Left lung (tissue), 10 donors: ENCODE results near the gene CD177. TPM values are rescaled to one million over a fixed set of nuclear protein-coding genes. Genes with fewer than 3 reads are reported as not detected.
"Not testable (repeated sequence)": the region's sequence is repeated elsewhere in the genome, so short reads cannot be mapped to it uniquely, and the experiment has no call there.

ENCODE experiments used
- ATAC-seq: fragments of 200-7000 bp; cut with Tn5 transposase; one replicate; pipeline ENCODE4 v1.9.1; 2020; ENCODE audit warnings: moderate library complexity
- DNase-seq, 4 donors: peaks; one replicate each; pipeline ENCODE4 v3.0.0-alpha.2; 2013 to 2020
- H3K27ac ChIP-seq, 2 donors: fragments of 200-600 bp; sonication (generic) in 1 of 2; one replicate each; pipeline versions ENCODE4 v1.5.0 to v1.8.0; 2020 to 2021
- H3K27me3 ChIP-seq, 2 donors: fragments of 200-600 bp; sonication (generic) in 1 of 2; one replicate each; pipeline versions ENCODE4 v1.5.0 to v1.8.0; 2020 to 2021
- H3K36me3 ChIP-seq, 2 donors: fragments of 200-600 bp; sonication (generic) in 1 of 2; one replicate each; pipeline versions ENCODE4 v1.5.0 to v1.8.0; 2020 to 2021
- H3K4me1 ChIP-seq, 2 donors: fragments of 200-600 bp; one replicate each; pipeline ENCODE4 v1.8.0; 2021
- H3K4me3 ChIP-seq, 2 donors: fragments of 200-600 bp; sonication (generic) in 1 of 2; one replicate each; pipeline versions ENCODE4 v1.5.0 to v1.8.0; 2020 to 2021; ENCODE audit warnings: mild to moderate bottlenecking in 1 of 2
- H3K9me3 ChIP-seq, 2 donors: fragments of 200-600 bp; sonication (generic) in 1 of 2; one replicate each; pipeline versions ENCODE4 v1.5.0 to v1.8.0; 2020 to 2021
- intact Hi-C, 2 donors: fragments of 100-400 bp; cut with DNase I; formaldehyde crosslinking; loops; one replicate each; pipeline versions ENCODE4 v1.11.2 to v1.14.2; 2022
- polyA plus RNA-seq, 6 donors: library from polyadenylated mRNA; unstranded; fragments of 120-200 nt; gene quantifications; one replicate each; pipeline ENCODE4 v1.2.1, GENCODE V29; 2013; ENCODE audit not compliant: insufficient read length in 6 of 6
- total RNA-seq, 2 donors: library from RNA; stranded (reverse); fragmentation: NEBNext Ultra II Directional; extraction: Animal tissue kit (Norgen Biotek cat#: 25700); gene quantifications; one replicate each; pipeline ENCODE4 v1.2.1, GENCODE V29; 2021
- TF ChIP-seq, protein P1 (sequence below), 2 donors: fragments of 200-600 bp; sonication (generic) in 1 of 2; IDR thresholded peaks; one replicate each; pipeline versions ENCODE4 v1.5.0 to v1.8.0; 2021; ENCODE audit warnings: antibody characterized with exemption in 2 of 2
- donor health status: DM: no; HTN: yes; CAD: no.
- donor health status: DM: no; HTN: no; CAD: no.

CD177 gene
- total and polyA plus RNA-seq, 8 donors = 0.17 to 13.8 (median 0.54) TPM; not detected in 1

DNA sequence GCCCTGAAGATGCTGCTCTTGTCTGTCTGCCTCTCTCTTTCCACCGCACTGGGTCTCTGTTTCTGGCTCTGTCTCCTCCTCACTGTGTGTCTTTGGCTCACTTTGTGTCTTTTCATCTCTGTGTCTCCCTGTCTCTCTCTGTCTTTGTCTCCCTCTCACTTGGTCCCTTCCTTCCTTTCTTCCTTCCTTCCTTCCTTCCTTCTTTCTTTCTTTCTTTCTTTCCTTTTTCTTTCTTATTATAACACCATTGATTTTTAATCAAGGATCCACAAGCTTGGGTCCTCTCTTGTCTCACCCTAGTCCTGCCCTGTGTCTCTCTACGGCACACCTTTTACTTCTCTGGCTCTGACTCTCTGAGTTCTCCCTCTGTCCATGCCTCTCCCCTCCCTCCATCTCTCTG is 14.3 kb downstream of the CD177 start:
- Histone ChIP-seq H3K9me3 (no peaks in the 10 kb centered on the region), H3K4me3 (no peak overlapping the region), H3K27me3 (peaks cover 0 to 17% of the 10 kb centered on the region in 2 donors), H3K4me1 (no peaks in the 10 kb centered on the region), H3K27ac (no peak overlapping the region), H3K36me3 (no peaks in the 10 kb centered on the region)
- DNase-seq (no peak), ATAC-seq (no peak)
- intact Hi-C loops = no loop called here
- TF ChIP-seq, protein P1, sequence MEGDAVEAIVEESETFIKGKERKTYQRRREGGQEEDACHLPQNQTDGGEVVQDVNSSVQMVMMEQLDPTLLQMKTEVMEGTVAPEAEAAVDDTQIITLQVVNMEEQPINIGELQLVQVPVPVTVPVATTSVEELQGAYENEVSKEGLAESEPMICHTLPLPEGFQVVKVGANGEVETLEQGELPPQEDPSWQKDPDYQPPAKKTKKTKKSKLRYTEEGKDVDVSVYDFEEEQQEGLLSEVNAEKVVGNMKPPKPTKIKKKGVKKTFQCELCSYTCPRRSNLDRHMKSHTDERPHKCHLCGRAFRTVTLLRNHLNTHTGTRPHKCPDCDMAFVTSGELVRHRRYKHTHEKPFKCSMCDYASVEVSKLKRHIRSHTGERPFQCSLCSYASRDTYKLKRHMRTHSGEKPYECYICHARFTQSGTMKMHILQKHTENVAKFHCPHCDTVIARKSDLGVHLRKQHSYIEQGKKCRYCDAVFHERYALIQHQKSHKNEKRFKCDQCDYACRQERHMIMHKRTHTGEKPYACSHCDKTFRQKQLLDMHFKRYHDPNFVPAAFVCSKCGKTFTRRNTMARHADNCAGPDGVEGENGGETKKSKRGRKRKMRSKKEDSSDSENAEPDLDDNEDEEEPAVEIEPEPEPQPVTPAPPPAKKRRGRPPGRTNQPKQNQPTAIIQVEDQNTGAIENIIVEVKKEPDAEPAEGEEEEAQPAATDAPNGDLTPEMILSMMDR (IDR thresholded peaks at IDR 0.05) = no peak

DNA sequence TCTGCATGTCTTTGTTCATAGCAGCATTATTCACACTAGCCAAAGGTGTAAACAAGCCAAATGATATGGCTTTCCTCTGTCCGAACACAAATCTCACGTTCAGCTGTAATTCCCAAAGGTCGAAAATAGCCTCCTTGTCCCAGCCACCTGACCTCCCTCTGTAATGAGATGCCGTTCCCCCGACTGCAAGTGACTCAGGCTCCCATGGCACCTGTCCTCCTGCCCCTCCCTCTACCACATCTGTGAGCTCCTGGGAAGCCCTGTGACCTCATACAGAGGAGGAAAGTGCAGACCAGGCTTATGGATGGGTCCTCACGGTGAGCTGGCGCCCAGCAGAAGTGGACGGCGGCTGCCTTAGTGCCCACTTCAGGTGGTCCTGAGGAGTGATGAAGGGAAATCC is 15.4 kb downstream of the CD177 start:
- H3K4me1 ChIP-seq, H3K36me3 ChIP-seq, H3K4me3 ChIP-seq, H3K9me3 ChIP-seq, DNase-seq, intact Hi-C loops, H3K27ac ChIP-seq, ATAC-seq: not testable (repeated sequence)
- peaks cover 0 to 12% of the 10 kb centered on the region in 2 donors for H3K27me3 ChIP-seq

DNA sequence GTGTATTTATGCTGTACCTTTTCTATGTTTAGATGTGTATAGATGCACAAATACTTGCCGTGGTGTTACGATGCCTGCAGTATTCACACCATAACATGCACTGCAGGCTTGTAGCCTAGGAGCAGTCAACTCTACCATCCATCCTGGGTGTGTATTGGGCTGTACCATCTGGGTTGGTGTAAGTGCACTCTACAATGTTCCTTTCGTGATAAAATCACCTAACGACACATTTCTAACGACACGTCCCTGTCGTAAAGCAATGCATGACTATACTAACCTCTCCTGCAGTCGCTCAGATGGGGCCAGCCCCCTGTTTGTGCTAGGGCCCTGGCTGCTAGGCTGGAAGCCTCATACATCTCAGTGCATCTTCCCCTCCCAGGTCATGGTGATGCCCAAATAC is 18.4 kb downstream of the CD177 start:
- ATAC-seq = no peak

DNA sequence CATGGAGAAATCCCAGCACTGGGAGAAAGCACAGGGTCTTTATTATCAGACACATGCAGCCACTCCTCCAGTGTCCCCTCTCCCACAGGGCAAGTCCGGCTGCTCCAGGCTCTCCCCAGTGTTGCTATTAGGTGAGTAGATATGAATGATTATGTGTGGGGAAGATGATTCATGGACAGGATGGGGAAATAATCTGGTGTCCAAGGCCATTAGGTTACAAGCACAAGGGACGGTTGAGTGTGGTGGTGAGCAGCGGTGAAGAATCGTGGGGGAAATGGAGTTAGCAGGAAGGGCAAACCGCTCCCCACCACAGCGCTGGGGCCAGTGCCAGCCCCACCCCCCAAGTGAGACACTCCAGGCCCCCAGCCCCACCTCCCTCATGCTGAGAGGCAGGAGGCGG is 19.0 kb downstream of the CD177 start:
- Histone ChIP-seq H3K27me3 (peaks cover 0 to 9% of the 10 kb centered on the region in 2 donors), H3K9me3 (no peaks in the 10 kb centered on the region), H3K4me3 (no peak overlapping the region), H3K27ac (no peak overlapping the region), H3K4me1 (no peaks in the 10 kb centered on the region), H3K36me3 (no peaks in the 10 kb centered on the region)
- TF ChIP-seq, protein P1 (IDR thresholded peaks at IDR 0.05) = no peak
- DNase-seq (no peak), ATAC-seq (no peak)
- intact Hi-C loops = no loop called here

More for the DNA sequence above, 18.4 kb downstream of the CD177 start:
- Histone ChIP-seq H3K36me3 (no peaks in the 10 kb centered on the region), H3K27me3 (peaks cover 0 to 9% of the 10 kb centered on the region in 2 donors), H3K9me3 (no peaks in the 10 kb centered on the region), H3K4me1 (no peaks in the 10 kb centered on the region), H3K4me3 (no peak overlapping the region), H3K27ac (no peak overlapping the region)
- intact Hi-C loops = no loop called here
- no peak for DNase-seq
- TF ChIP-seq, protein P1 (IDR thresholded peaks at IDR 0.05) = no peak

DNA sequence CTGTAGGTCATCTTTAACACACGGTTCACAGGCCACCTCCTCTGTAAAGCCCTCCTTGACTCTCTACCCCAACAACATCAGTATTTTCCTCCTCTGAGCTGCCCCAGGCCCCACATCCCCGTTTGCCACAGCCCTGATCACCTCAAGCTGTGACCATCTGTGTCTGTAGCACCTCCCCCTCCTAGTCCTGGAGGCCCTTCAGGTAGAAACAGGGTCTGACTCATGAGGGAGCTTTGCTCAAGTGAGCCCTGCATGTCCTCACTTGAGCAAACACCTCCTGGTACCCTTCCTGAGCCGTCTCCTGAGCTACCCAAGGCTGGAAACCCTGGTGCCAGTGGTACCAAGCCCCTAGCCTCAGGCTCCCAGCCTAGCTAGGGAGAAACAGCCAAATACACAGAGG is 24.1 kb downstream of the CD177 start:
- intact Hi-C loops = not testable (repeated sequence)

DNA sequence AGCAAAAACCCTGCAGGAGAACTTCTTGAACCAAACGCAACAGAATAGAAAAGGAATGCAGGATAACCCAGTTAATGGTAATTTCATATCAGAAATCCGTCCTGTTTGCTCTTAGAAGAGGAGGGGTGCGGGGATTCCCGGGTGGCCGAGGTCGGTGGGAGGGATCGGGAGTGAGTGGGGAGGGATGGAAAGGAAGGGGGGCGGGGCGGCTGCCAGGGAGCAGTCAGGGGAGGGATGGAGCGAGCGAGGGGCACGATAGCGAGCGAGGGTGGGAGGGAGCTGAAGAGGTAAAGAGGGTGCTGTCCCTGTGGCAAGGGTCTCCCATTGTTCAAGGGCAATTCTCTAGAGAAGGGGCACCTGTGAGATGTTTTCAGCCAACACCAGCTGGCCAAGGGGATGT is 26.5 kb downstream of the CD177 start:
- Histone ChIP-seq H3K27me3 (peaks cover 0 to 14% of the 10 kb centered on the region in 2 donors), H3K36me3 (no peaks in the 10 kb centered on the region), H3K4me3 (no peak overlapping the region), H3K27ac (no peak overlapping the region), H3K4me1 (no peaks in the 10 kb centered on the region), H3K9me3 (no peaks in the 10 kb centered on the region)
- DNase-seq (no peak), ATAC-seq (no peak)
- TF ChIP-seq, protein P1 (IDR thresholded peaks at IDR 0.05) = no peak
- intact Hi-C loops = no loop called here

More for the DNA sequence above, 24.1 kb downstream of the CD177 start:
- not testable (repeated sequence) for H3K27ac ChIP-seq, H3K9me3 ChIP-seq, H3K36me3 ChIP-seq, ATAC-seq, H3K4me3 ChIP-seq, DNase-seq, H3K4me1 ChIP-seq
- peaks cover 0 to 16% of the 10 kb centered on the region in 2 donors for H3K27me3 ChIP-seq
